ENCODE data around the gene MTCP1. TPM values are rescaled to one million over a fixed set of nuclear protein-coding genes. Genes with fewer than 3 reads are reported as not detected.

MTCP1 gene
- polyA plus RNA-seq: 14.8 and 44.3 TPM in 2 replicates

GRCh38 chrX:155070975-155071693 lies at the start of gene MTCP1, which contains the start of the genes BRCC3 and CMC4:
Gene MTCP1, minus strand, starts transcription at chrX:155071136. Its CDS starts 5,126 bp downstream, at chrX:155066010.
Gene BRCC3, plus strand, starts transcription at chrX:155071508. Its CDS starts 20 bp downstream, at chrX:155071528.
Gene CMC4, minus strand, starts transcription at chrX:155071136. Its CDS starts 7,113 bp downstream, at chrX:155064023.

DNA sequence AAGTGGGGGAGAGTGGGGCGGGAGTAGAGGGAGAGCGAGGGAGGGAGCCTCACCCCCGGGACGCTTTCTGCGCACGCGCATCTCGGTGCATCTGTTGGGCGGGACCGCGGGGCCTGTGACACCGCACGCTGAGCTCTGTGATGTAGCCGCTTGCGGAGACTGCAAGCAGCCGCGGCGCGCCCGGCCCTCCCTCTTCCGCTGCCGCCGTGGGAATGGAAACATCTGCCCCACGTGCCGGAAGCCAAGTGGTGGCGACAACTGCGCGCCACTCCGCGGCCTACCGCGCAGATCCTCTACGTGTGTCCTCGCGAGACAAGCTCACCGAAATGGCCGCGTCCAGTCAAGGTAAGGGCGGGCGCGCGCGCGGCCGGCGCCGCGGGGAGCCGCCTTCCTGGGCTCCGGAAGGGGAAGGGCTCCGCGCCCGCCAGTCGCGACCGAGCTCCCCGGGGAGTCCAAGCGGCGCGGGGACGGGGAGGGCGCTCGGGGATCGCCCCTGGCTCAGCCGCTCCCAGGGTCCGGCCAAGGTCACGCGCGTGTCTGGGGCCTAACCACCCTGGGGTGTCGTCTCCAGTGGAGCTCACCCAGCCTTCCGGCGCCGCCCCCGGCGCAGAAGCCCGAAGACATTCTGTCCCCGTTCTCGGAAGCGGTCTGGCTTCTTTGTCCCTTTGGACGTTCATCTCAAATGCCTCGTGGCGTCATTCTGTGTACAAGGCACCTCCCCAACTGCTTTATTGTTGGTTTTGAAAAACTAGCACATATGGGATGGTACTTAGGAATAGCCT lies 44.0 kb downstream of the MTCP1 start, which contains the start of gene FUNDC2:
Gene FUNDC2, plus strand, starts transcription at position 118 of the 782 bp plus-strand sequence. Its CDS starts 95 bp downstream, at position 213.

GRCh38 chrX:155022585-155022984 lies 48.4 kb downstream of the MTCP1 start, which contains the start of gene F8:
Gene F8, minus strand, starts transcription at chrX:155022723. Its CDS starts 171 bp downstream, at chrX:155022552.

Other genes with a start within 250 kb of the MTCP1 start
- not detected in 2 replicates for gene SMIM9, start 236.5 kb downstream of the MTCP1 start, polyA plus RNA-seq
- 8.1 TPM in 1 of 2 replicates, not detected in the other for gene F8A1, start 184.8 kb downstream of the MTCP1 start, polyA plus RNA-seq
- gene F8, start 48.4 kb downstream of the MTCP1 start, polyA plus RNA-seq: 5.9 TPM in 2 replicates
- 123 and 201 TPM in 2 replicates for gene FUNDC2, start 44.3 kb downstream of the MTCP1 start, polyA plus RNA-seq
- gene CMC4, start within 50 bp of the MTCP1 start, polyA plus RNA-seq: 2.2 and 2.5 TPM in 2 replicates
- gene BRCC3, start 372 bp upstream of the MTCP1 start, polyA plus RNA-seq: 53.7 and 65.1 TPM in 2 replicates
- 136 and 154 TPM in 2 replicates for gene VBP1, start 145.3 kb upstream of the MTCP1 start, polyA plus RNA-seq
- 19.7 and 22.1 TPM in 2 replicates for gene RAB39B, start 193.4 kb upstream of the MTCP1 start, polyA plus RNA-seq